GM12874 (cell line): ENCODE results near the gene LSR.

Experiments used
- CTCF ChIP-seq: IDR thresholded peaks from 2 replicates; pipeline ENCODE4 v1.5.1; 2011; ENCODE audit warnings: low read depth, mild to moderate bottlenecking, control low read depth, low read length, moderate library complexity; ENCODE audit not compliant: insufficient read depth

LSR gene

GRCh38 chr19:35287713-35288112 lies 38.9 kb downstream of the LSR start:
- TF ChIP-seq CTCF = no peak

- no peak for TF ChIP-seq CTCF
Measured at GRCh38 chr19:35288331-35288730, 39.5 kb downstream of the LSR start.

GRCh38 chr19:35288906-35289305 lies 40.1 kb downstream of the LSR start:
- no peak for TF ChIP-seq CTCF

GRCh38 chr19:35290381-35291127 lies 41.8 kb downstream of the LSR start:
- no peak for TF ChIP-seq CTCF

- no peak for TF ChIP-seq CTCF
Measured at GRCh38 chr19:35291259-35291658, 42.5 kb downstream of the LSR start.

GRCh38 chr19:35291916-35292315 lies 43.1 kb downstream of the LSR start, which contains the start of gene MAG:
TSS of gene MAG (plus strand) at chr19:35292161. CDS start at chr19:35295409, 3,248 bp downstream.
- TF ChIP-seq CTCF = no peak

- TF ChIP-seq CTCF = no peak
Measured at GRCh38 chr19:35292421-35293362, 43.9 kb downstream of the LSR start.
